ENCODE results near the gene CTNNA1.
A peak's percentile ranks its signal among the peaks of the same experiment; 100 is the strongest.

Gene CTNNA1

GRCh38 chr5:138951091-138951985 is 198.1 kb downstream of the CTNNA1 start:
- no peak for DNase-seq
- in situ Hi-C loops (cut with MboI; ENCODE audit: low pct_unique_long_range_greater_than_20kb, low sequenced_read_pairs) = no loop called here

GRCh38 chr5:138951986-138952735 is 198.9 kb downstream of the CTNNA1 start:
- DNase-seq = no peak
- in situ Hi-C loops (cut with MboI; ENCODE audit: low pct_unique_long_range_greater_than_20kb, low sequenced_read_pairs) = no loop called here

GRCh38 chr5:138952962-138953361 is 199.7 kb downstream of the CTNNA1 start:
- no peak for DNase-seq
- in situ Hi-C loops (cut with MboI; ENCODE audit: low pct_unique_long_range_greater_than_20kb, low sequenced_read_pairs) = no loop called here

- DNase-seq = peak; percentile 53
- in situ Hi-C loops (cut with MboI; ENCODE audit: low pct_unique_long_range_greater_than_20kb, low sequenced_read_pairs) = no loop called here
Observed at GRCh38 chr5:138953387-138954256, 200.4 kb downstream of the CTNNA1 start.

GRCh38 chr5:138954257-138955012 is 201.2 kb downstream of the CTNNA1 start:
- in situ Hi-C loops (cut with MboI; ENCODE audit: low pct_unique_long_range_greater_than_20kb, low sequenced_read_pairs) = no loop called here
- DNase-seq = no peak

- DNase-seq = no peak
- in situ Hi-C loops (cut with MboI; ENCODE audit: low pct_unique_long_range_greater_than_20kb, low sequenced_read_pairs) = no loop called here
Observed at GRCh38 chr5:138955013-138955660, 201.9 kb downstream of the CTNNA1 start.

GRCh38 chr5:138955671-138956295 is 202.6 kb downstream of the CTNNA1 start:
- in situ Hi-C loops (cut with MboI; ENCODE audit: low pct_unique_long_range_greater_than_20kb, low sequenced_read_pairs) = no loop called here
- no peak for DNase-seq

- in situ Hi-C loops (cut with MboI; ENCODE audit: low pct_unique_long_range_greater_than_20kb, low sequenced_read_pairs) = no loop called here
- no peak for DNase-seq
Observed at GRCh38 chr5:138956801-138957200, 203.6 kb downstream of the CTNNA1 start.

GRCh38 chr5:138960145-138960692 is 207.0 kb downstream of the CTNNA1 start:
- no peak for DNase-seq
- in situ Hi-C loops (cut with MboI; ENCODE audit: low pct_unique_long_range_greater_than_20kb, low sequenced_read_pairs) = no loop called here

GRCh38 chr5:138961221-138961620 is 208.0 kb downstream of the CTNNA1 start:
- DNase-seq = no peak
- in situ Hi-C loops (cut with MboI; ENCODE audit: low pct_unique_long_range_greater_than_20kb, low sequenced_read_pairs) = no loop called here

GRCh38 chr5:138961729-138962128 is 208.5 kb downstream of the CTNNA1 start:
- in situ Hi-C loops (cut with MboI; ENCODE audit: low pct_unique_long_range_greater_than_20kb, low sequenced_read_pairs) = no loop called here
- DNase-seq = no peak

- DNase-seq = no peak
- in situ Hi-C loops (cut with MboI; ENCODE audit: low pct_unique_long_range_greater_than_20kb, low sequenced_read_pairs) = no loop called here
Observed at GRCh38 chr5:138962614-138963370, 209.6 kb downstream of the CTNNA1 start.

GRCh38 chr5:138963763-138964371 is 210.6 kb downstream of the CTNNA1 start:
- no peak for DNase-seq
- in situ Hi-C loops (cut with MboI; ENCODE audit: low pct_unique_long_range_greater_than_20kb, low sequenced_read_pairs) = no loop called here

GRCh38 chr5:138964647-138965201 is 211.5 kb downstream of the CTNNA1 start:
- in situ Hi-C loops (cut with MboI; ENCODE audit: low pct_unique_long_range_greater_than_20kb, low sequenced_read_pairs) = no loop called here
- DNase-seq = no peak

- DNase-seq = no peak
- in situ Hi-C loops (cut with MboI; ENCODE audit: low pct_unique_long_range_greater_than_20kb, low sequenced_read_pairs) = no loop called here
Observed at GRCh38 chr5:138965626-138966025, 212.4 kb downstream of the CTNNA1 start.

- in situ Hi-C loops (cut with MboI; ENCODE audit: low pct_unique_long_range_greater_than_20kb, low sequenced_read_pairs) = no loop called here
- no peak for DNase-seq
Observed at GRCh38 chr5:138966236-138966985, 213.2 kb downstream of the CTNNA1 start.
